T-cell (primary cell): Measurements from ENCODE around the gene SLPI. TPM values are rescaled to one million over a fixed set of nuclear protein-coding genes. Genes with fewer than 3 reads are reported as not detected.

ENCODE experiments used
- ATAC-seq, 4 experiments: fragments of 200-7000 bp in 3 of 4; fragments of 150-1000 bp in 1 of 4; cut with Tn5 transposase; replicated peaks in 1 of 4; 1 replicate in 3 of 4; 2 replicates in 1 of 4; pipeline ENCODE4 v1.10.0; 2021; ENCODE audit warnings: moderate library complexity in 3 of 4, mild to moderate bottlenecking in 2 of 4, moderate number of reproducible peaks in 1 of 4
- CTCF ChIA-PET, 2 donors: fragments of 300-600 bp; sonication (Branson Sonifier 250); formaldehyde crosslinking; loops; one replicate each; lab custom pipeline; 2022; ENCODE audit warnings: antibody characterized with exemption in 2 of 2; lab: Charles Lee
- POLR2A ChIA-PET, 2 donors: fragments of 300-600 bp; sonication (Branson Sonifier 250); formaldehyde crosslinking; loops; one replicate each; lab custom pipeline; 2022; ENCODE audit warnings: antibody characterized with exemption in 2 of 2; lab: Charles Lee
- DNase-seq, 35 experiments: peaks; one replicate each; pipeline versions ENCODE4 v3.0.0 to v3.0.0-alpha.2; 2013 to 2023
- H3K27ac ChIP-seq: one replicate; pipeline ENCODE4 v1.5.1; 2013; ENCODE audit warnings: low read length
- H3K27me3 ChIP-seq, 2 experiments: replicated peaks in 1 of 2; 1 replicate in 1 of 2; 2 replicates in 1 of 2; pipeline versions ENCODE4 v1.6.1 to v1.7.0; 2013; ENCODE audit warnings: low read length in 1 of 2, mixed read lengths in 1 of 2; ENCODE audit not compliant: control insufficient read depth in 2 of 2, insufficient read depth in 2 of 2; ENCODE audit errors: extremely low read depth in 1 of 2
- H3K36me3 ChIP-seq, 2 donors: 1 replicate in 1 of 2; 2 replicates in 1 of 2; pipeline versions ENCODE4 v1.6.1 to v1.7.0; 2013; ENCODE audit warnings: low read length in 1 of 2; ENCODE audit not compliant: control insufficient read depth in 2 of 2, insufficient read depth in 1 of 2; ENCODE audit errors: extremely low read depth in 1 of 2
- H3K4me1 ChIP-seq, 2 experiments: 1 replicate in 1 of 2; 2 replicates in 1 of 2; pipeline versions ENCODE4 v1.6.1 to v1.7.0; 2013; ENCODE audit warnings: low read length in 2 of 2, mixed read lengths in 1 of 2; ENCODE audit not compliant: insufficient read depth in 2 of 2, control insufficient read depth in 1 of 2; ENCODE audit errors: extremely low read depth in 1 of 2
- H3K4me3 ChIP-seq, 2 donors: 1 replicate in 1 of 2; 2 replicates in 1 of 2; pipeline versions ENCODE4 v1.5.1 to v1.7.0; 2013; ENCODE audit warnings: mild to moderate bottlenecking in 2 of 2, low read length in 1 of 2, moderate library complexity in 1 of 2; ENCODE audit not compliant: control insufficient read depth in 1 of 2; ENCODE audit errors: extremely low read depth in 1 of 2
- H3K9me3 ChIP-seq: 2 replicates; pipeline ENCODE4 v1.7.0; 2013
- H3K27ac Mint-ChIP-seq, 2 donors: one replicate each; pipeline ENCODE4 v1.8.0; 2020 to 2021; ENCODE audit warnings: mild to moderate bottlenecking in 2 of 2, mixed read lengths in 2 of 2
- H3K27me3 Mint-ChIP-seq, 2 donors: one replicate each; pipeline ENCODE4 v1.8.0; 2021 to 2022; ENCODE audit warnings: mixed read lengths in 2 of 2
- H3K36me3 Mint-ChIP-seq: one replicate; pipeline ENCODE4 v1.8.0; 2021; ENCODE audit warnings: mixed read lengths
- H3K4me1 Mint-ChIP-seq, 3 donors: one replicate each; pipeline ENCODE4 v1.8.0; 2020 to 2022; ENCODE audit warnings: mixed read lengths in 3 of 3, mild to moderate bottlenecking in 1 of 3
- H3K4me3 Mint-ChIP-seq, 3 donors: one replicate each; pipeline ENCODE4 v1.8.0; 2020 to 2022; ENCODE audit warnings: mild to moderate bottlenecking in 3 of 3, mixed read lengths in 3 of 3, moderate library complexity in 3 of 3
- H3K9me3 Mint-ChIP-seq, 3 donors: one replicate each; pipeline ENCODE4 v1.8.0; 2020 to 2022; ENCODE audit warnings: mixed read lengths in 3 of 3
- WGBS: methylation state at CpG from one replicate; pipeline ENCODE4 v1.1.5; 2013; ENCODE audit warnings: missing lambda C conversion rate; ENCODE audit not compliant: insufficient coverage; 5-methylcytosine and 5-hydroxymethylcytosine counted together
- total RNA-seq, 35 experiments: library from RNA in 6 of 35; stranded (reverse) in 6 of 35; fragments of 120-200 nt in 1 of 35; gene quantifications; one replicate each; pipeline versions ENCODE4 v1.2.1 to v1.2.4 and lab custom pipeline; 2013 to 2026

Gene SLPI
- total RNA-seq, 5 donors from 2014 or later (not counting 1 experiment from before 2014, with no cell fraction given): 1.1 to 1.7 (median 1.2) TPM; not detected in 2

DNA sequence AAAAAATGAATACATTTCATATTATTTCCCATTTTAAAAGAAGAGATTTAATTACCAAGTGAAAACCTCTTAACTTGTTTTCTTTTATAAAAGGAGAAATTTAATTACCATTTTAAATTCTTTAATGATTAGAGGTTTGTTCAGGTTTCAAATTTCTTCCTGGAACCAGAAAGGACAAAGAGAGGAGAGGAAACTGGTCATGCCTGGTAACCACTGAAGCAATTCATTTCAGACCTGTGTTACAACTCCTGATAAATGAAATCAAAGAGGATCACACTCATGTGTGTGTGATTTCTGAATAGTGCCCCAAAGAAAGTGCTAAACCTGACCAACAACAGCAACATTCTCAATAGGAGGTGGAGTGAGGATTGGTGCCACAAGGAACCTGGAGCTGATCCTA, 12.6 kb upstream of the SLPI start:
- ChIA-PET CTCF (no interaction called here), POLR2A (no interaction called here)
- H3K4me3 ChIP-seq: no peak overlapping the region
- H3K9me3 ChIP-seq: no peaks in the 10 kb centered on the region
- no peaks in the 10 kb centered on the region for H3K4me1 ChIP-seq
- no peaks in the 10 kb centered on the region for H3K4me1 Mint-ChIP-seq
- ATAC-seq (no peak), DNase-seq (no peak)
- no peaks in the 10 kb centered on the region for H3K36me3 ChIP-seq
- H3K27ac Mint-ChIP-seq: no peak overlapping the region
- no peak overlapping the region for H3K27ac ChIP-seq
- peaks cover 0 to 4% of the 10 kb centered on the region in 2 experiments for H3K27me3 ChIP-seq
- no peaks in the 10 kb centered on the region for H3K36me3 Mint-ChIP-seq
- H3K4me3 Mint-ChIP-seq: no peak overlapping the region
- H3K27me3 Mint-ChIP-seq: peaks cover 29 to 37% of the 10 kb centered on the region in 2 donors
- H3K9me3 Mint-ChIP-seq: no peaks in the 10 kb centered on the region

DNA sequence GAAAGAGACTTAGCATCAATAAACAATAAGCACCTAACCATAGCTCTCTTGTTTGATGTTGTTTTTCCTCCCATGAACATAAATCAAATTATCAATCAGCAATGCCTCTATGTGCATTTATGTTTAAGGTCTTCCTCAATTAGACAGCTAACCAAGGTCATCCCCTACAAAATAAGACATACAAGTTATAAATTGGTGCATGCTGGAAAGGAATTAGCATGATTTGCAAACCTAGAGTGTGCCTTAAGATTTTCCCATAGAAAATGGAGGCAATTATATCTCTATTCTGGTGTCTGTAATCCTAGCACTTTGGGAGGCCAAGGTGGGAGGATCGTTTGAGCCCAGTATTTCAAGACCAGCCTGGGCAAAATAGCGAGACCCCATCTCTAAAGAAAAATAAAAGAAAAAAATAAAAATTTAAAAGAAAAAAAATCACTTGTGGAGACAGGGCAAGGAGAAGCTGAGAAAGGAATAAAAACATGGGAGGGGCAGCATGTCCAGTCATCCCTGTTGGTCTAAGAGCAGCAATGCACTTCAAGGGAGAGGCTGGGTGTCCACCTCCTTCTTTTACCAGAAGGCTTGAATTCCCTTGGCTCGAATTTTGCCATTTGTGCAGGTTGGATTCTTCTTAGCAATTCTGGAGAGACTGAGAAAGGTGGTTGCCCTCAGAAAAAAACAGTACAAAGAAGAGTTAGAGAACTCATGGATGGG, 9.3 kb upstream of the SLPI start:
- no peaks in the 10 kb centered on the region for H3K36me3 ChIP-seq
- DNase-seq (no peak), ATAC-seq (no peak)
- H3K9me3 ChIP-seq: no peaks in the 10 kb centered on the region
- no peaks in the 10 kb centered on the region for H3K4me1 Mint-ChIP-seq
- no CpG with 5 or more reads among the region's 3 CpGs for WGBS
- no peak overlapping the region for H3K4me3 Mint-ChIP-seq
- H3K36me3 Mint-ChIP-seq: no peaks in the 10 kb centered on the region
- peaks cover 0 to 3% of the 10 kb centered on the region in 2 experiments for H3K27me3 ChIP-seq
- no peak overlapping the region for H3K27ac ChIP-seq
- H3K4me1 ChIP-seq: no peaks in the 10 kb centered on the region
- no peak overlapping the region for H3K27ac Mint-ChIP-seq
- H3K27me3 Mint-ChIP-seq: peaks cover 16 to 31% of the 10 kb centered on the region in 2 donors
- POLR2A ChIA-PET: no interaction called here
- CTCF ChIA-PET: no interaction called here
- no peak overlapping the region for H3K4me3 ChIP-seq
- no peaks in the 10 kb centered on the region for H3K9me3 Mint-ChIP-seq

DNA sequence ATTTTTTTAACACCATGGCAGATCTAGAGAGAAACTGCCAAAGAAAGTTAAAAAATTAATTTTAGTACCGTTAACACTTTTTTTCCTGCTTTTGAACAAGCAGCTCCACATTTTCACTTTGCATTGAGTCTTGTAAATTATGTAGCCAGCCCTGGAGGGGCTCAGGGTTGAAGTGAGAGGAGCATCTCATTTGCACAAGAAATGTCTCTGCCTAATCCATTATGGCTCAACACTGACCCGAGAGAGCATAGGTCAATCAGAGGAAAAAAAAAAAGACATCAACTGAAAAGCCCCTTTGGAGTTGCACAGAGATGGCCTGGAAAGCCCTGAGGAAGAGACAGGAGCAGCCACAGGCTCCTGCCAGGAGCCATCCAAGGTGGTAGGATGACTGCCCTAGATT, 4.3 kb upstream of the SLPI start:
- POLR2A ChIA-PET: no interaction called here
- 33% methylated on average over 1 of the region's 2 CpGs for WGBS
- Mint-ChIP-seq H3K27me3 (peaks cover 23 to 33% of the 10 kb centered on the region in 2 donors), H3K4me3 (no peak overlapping the region), H3K27ac (no peak overlapping the region), H3K9me3 (no peaks in the 10 kb centered on the region), H3K36me3 (no peaks in the 10 kb centered on the region), H3K4me1 (no peaks in the 10 kb centered on the region)
- peaks cover 0 to 13% of the 10 kb centered on the region in 2 experiments for H3K27me3 ChIP-seq
- no peaks in the 10 kb centered on the region for H3K36me3 ChIP-seq
- no peak overlapping the region for H3K4me3 ChIP-seq
- CTCF ChIA-PET: no interaction called here
- H3K9me3 ChIP-seq: no peaks in the 10 kb centered on the region
- no peak for DNase-seq
- no peaks in the 10 kb centered on the region for H3K4me1 ChIP-seq
- H3K27ac ChIP-seq: no peak overlapping the region
- no peak for ATAC-seq

DNA sequence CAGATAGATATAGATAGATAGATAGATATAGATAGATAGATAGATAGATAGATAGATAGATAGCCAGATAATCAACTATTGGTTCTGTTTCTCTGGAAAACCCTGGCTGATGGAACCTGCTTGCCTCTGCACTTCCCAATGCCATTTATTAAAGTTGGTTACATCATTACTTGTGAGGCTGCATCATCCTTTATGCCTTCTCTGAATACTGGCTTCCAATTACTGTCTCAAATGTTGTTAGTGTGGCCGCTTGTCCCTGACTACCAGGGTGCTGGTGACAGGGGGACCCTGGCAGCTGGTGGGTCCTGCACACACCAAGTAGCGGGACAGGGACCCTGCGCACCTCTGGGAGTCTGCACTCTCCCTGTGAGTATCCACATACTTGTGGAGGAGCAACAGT, 3.9 kb upstream of the SLPI start:
- no peak overlapping the region for H3K27ac ChIP-seq
- ChIA-PET CTCF (no interaction called here), POLR2A (no interaction called here)
- H3K9me3 ChIP-seq: no peaks in the 10 kb centered on the region
- Mint-ChIP-seq H3K4me3 (no peak overlapping the region), H3K4me1 (no peaks in the 10 kb centered on the region), H3K27ac (no peak overlapping the region), H3K27me3 (peaks cover 27 to 35% of the 10 kb centered on the region in 2 donors), H3K9me3 (no peaks in the 10 kb centered on the region), H3K36me3 (no peaks in the 10 kb centered on the region)
- ATAC-seq: no peak
- H3K36me3 ChIP-seq: no peaks in the 10 kb centered on the region
- H3K4me1 ChIP-seq: no peaks in the 10 kb centered on the region
- H3K27me3 ChIP-seq: peaks cover 0 to 17% of the 10 kb centered on the region in 2 experiments
- 78% methylated on average over 1 of the region's 3 CpGs for WGBS
- no peak for DNase-seq
- no peak overlapping the region for H3K4me3 ChIP-seq

DNA sequence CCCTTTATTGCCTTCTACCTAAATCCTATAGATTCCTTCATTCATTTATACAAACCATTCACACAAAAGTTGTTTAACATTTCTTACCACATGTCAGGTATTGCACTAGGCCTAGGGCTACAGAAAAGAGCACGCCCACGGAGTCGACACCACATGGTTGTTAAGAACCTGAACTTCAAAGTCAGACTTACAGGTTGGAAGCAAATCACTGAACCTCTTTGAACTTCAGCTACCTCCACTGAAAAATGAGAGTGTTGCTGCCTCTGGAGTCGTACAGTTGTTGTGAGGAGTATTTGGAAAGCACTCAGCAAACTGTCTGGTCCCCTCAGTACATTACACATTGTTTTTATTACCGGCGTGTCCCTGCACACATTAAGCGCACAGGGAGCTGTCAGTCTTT, 3.3 kb upstream of the SLPI start:
- H3K9me3 Mint-ChIP-seq: no peaks in the 10 kb centered on the region
- no peaks in the 10 kb centered on the region for H3K4me1 Mint-ChIP-seq
- H3K27me3 Mint-ChIP-seq: peaks cover 29 to 34% of the 10 kb centered on the region in 2 donors
- Histone ChIP-seq H3K9me3 (no peaks in the 10 kb centered on the region), H3K4me3 (no peak overlapping the region), H3K27ac (no peak overlapping the region), H3K36me3 (no peaks in the 10 kb centered on the region), H3K27me3 (peaks cover 0 to 22% of the 10 kb centered on the region in 2 experiments), H3K4me1 (no peaks in the 10 kb centered on the region)
- ATAC-seq (no peak), DNase-seq (no peak)
- no CpG with 5 or more reads among the region's 7 CpGs for WGBS
- ChIA-PET CTCF (no interaction called here), POLR2A (no interaction called here)
- no peak overlapping the region for H3K4me3 Mint-ChIP-seq
- H3K36me3 Mint-ChIP-seq: no peaks in the 10 kb centered on the region
- no peak overlapping the region for H3K27ac Mint-ChIP-seq

DNA sequence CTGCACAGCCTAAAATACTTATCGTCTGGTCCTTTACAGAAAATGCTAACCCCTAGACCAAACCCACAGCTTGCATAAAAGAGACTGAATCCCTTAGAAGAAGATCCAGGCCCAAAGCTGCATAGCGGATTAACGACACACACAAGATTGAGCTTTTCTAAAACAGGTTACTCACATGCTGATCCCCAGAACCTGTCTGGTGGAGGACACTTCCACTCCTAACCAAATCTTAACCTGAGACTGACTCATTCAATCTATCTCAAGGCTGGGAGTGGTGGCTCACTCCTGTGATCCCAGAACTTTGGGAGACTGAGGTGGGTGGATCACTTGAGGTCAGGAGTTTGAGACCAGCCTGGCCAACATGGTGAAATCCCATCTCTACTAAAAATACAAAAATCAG, 2.8 kb upstream of the SLPI start:
- no peak for DNase-seq
- H3K27me3 Mint-ChIP-seq: peaks cover 33 to 36% of the 10 kb centered on the region in 2 donors
- no peak overlapping the region for H3K27ac ChIP-seq
- peaks cover 0 to 24% of the 10 kb centered on the region in 2 experiments for H3K27me3 ChIP-seq
- ATAC-seq: no peak
- ChIA-PET POLR2A (no interaction called here), CTCF (interaction anchor here in 1 of 2 donors (0.6 kb wide), 1 partner anchor 246 kb away, joined by 3 read pairs; no protein-coding TSS in a partner anchor)
- no peaks in the 10 kb centered on the region for H3K36me3 Mint-ChIP-seq
- no peaks in the 10 kb centered on the region for H3K36me3 ChIP-seq
- no peaks in the 10 kb centered on the region for H3K9me3 ChIP-seq
- H3K9me3 Mint-ChIP-seq: no peaks in the 10 kb centered on the region
- no peak overlapping the region for H3K4me3 Mint-ChIP-seq
- 100% methylated on average over 1 of the region's 3 CpGs for WGBS
- no peaks in the 10 kb centered on the region for H3K4me1 ChIP-seq
- no peaks in the 10 kb centered on the region for H3K4me1 Mint-ChIP-seq
- H3K4me3 ChIP-seq: no peak overlapping the region
- H3K27ac Mint-ChIP-seq: no peak overlapping the region
